ENCODE data around the gene NT5C.

DNA sequence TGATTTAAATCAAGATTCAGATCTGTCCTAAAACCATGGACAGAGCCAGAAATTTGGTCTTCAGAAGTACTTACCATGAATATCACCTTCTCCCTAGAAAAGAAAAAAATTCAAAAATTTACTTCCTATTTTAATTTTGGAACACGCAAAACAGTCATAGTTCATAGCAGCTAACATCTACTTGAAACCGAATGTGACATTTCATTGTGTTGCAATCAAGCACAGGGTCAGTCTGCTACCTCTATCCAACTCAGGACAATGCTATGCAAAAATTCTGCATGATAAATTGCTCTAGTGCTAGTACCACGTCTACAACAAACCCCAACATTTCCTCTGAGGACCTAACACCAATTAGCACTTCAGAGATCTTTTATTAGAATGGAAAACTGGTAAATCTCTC, 15.1 kb upstream of the NT5C start:
- TF ChIP-seq, protein P1, sequence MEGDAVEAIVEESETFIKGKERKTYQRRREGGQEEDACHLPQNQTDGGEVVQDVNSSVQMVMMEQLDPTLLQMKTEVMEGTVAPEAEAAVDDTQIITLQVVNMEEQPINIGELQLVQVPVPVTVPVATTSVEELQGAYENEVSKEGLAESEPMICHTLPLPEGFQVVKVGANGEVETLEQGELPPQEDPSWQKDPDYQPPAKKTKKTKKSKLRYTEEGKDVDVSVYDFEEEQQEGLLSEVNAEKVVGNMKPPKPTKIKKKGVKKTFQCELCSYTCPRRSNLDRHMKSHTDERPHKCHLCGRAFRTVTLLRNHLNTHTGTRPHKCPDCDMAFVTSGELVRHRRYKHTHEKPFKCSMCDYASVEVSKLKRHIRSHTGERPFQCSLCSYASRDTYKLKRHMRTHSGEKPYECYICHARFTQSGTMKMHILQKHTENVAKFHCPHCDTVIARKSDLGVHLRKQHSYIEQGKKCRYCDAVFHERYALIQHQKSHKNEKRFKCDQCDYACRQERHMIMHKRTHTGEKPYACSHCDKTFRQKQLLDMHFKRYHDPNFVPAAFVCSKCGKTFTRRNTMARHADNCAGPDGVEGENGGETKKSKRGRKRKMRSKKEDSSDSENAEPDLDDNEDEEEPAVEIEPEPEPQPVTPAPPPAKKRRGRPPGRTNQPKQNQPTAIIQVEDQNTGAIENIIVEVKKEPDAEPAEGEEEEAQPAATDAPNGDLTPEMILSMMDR (conservative IDR thresholded peaks at IDR 0.05; ENCODE audit: low read length): no peak
- no peak for TF ChIP-seq EZH2phosphoT487 (IDR thresholded peaks at IDR 0.05; ENCODE audit: borderline replicate concordance, low read depth, low read length)

Data from OCI-LY7 (cell line).